K562 (cell line): ENCODE data around the gene DNAJC9. TPM values are rescaled to one million over a fixed set of nuclear protein-coding genes. Genes with fewer than 3 reads are reported as not detected.

Source experiments
- ATAC-seq: fragments of 200-7000 bp; cut with Tn5 transposase; 3 replicates; pipeline ENCODE4 v1.9.1; 2020; ENCODE audit warnings: moderate library complexity
- Bru-seq: library from RNA; stranded (reverse); fragments of 400-500 nt; gene quantifications from one replicate; lab custom pipeline; 2021; lab: Mats Ljungman, UMichigan
- BruChase-seq, 2 experiments: library from RNA; stranded (reverse); fragments of 400-500 nt; gene quantifications; one replicate each; lab custom pipeline; 2021; lab: Mats Ljungman, UMichigan
- BruUV-seq: library from RNA; stranded (reverse); fragments of 400-500 nt; replicated peaks from 2 replicates; lab custom pipeline; 2021; lab: Mats Ljungman, UMichigan
- CTCF ChIA-PET: fragments of 300-600 bp; formaldehyde crosslinking; extraction: SDS; loops from one replicate; lab custom pipeline; 2021; ENCODE audit warnings: low intra/inter-chr PET ratio; lab: Yijun Ruan, JAX
- POLR2A ChIA-PET: fragments of 300-600, 350-650 bp; sonication (Branson Sonifier 250); formaldehyde crosslinking; extraction: SDS; loops from one replicate; lab custom pipeline; 2021; ENCODE audit warnings: antibody characterized with exemption, inconsistent platforms; lab: Yijun Ruan, JAX
- DNase-seq, 4 experiments: peaks; one replicate each; pipeline versions ENCODE4 v3.0.0 to v3.0.0-alpha.2; 2011 to 2018; ENCODE audit warnings: low spot score in 3 of 4, mixed read lengths in 3 of 4; ENCODE audit errors: extremely low read depth in 1 of 4
- FAIRE-seq: peaks from 2 replicates; lab custom pipeline; 2011; peaks lifted over from hg19 to GRCh38; lab: Jason Lieb, UNC
- H2AFZ ChIP-seq: 2 replicates; pipeline ENCODE4 v1.6.0; 2011; ENCODE audit warnings: low read depth, low read length, control low read depth, inconsistent platforms
- H3K27ac ChIP-seq: fragments of 200-600 bp; 3 replicates; pipeline ENCODE4 v1.8.0; 2011; ENCODE audit warnings: low read depth, mild to moderate bottlenecking, control low read depth, inconsistent platforms, low read length, moderate library complexity, mixed read lengths; ENCODE audit errors: extremely low read depth
- H3K27me3 ChIP-seq, 2 experiments: fragments of 300-600 bp in 1 of 2; 2 replicates in 1 of 2; 3 replicates in 1 of 2; pipeline versions ENCODE4 v1.6.0 to v1.8.0; 2011; ENCODE audit warnings: inconsistent platforms in 2 of 2, low read length in 2 of 2, mild to moderate bottlenecking in 1 of 2, mixed read lengths in 1 of 2, moderate library complexity in 1 of 2; ENCODE audit not compliant: control insufficient read depth in 2 of 2, insufficient read depth in 2 of 2
- H3K36me3 ChIP-seq: fragments of 300-600 bp; 3 replicates; pipeline ENCODE4 v1.8.0; 2011; ENCODE audit warnings: mild to moderate bottlenecking, low read length, inconsistent platforms; ENCODE audit not compliant: control insufficient read depth, insufficient read depth
- H3K4me1 ChIP-seq, 2 experiments: fragments of 200-600 bp in 1 of 2; replicated peaks in 1 of 2; 2 replicates in 1 of 2; 3 replicates in 1 of 2; pipeline versions ENCODE4 v1.5.1 to v1.8.0; 2011; ENCODE audit warnings: inconsistent platforms in 2 of 2, low read length in 2 of 2, mild to moderate bottlenecking in 1 of 2, mixed read lengths in 1 of 2, moderate library complexity in 1 of 2; ENCODE audit not compliant: control insufficient read depth in 2 of 2, insufficient read depth in 2 of 2
- H3K4me2 ChIP-seq: 2 replicates; pipeline ENCODE4 v1.6.1; 2011; ENCODE audit warnings: low read length, control low read depth, inconsistent platforms, mixed read lengths; ENCODE audit not compliant: insufficient read depth
- H3K4me3 ChIP-seq: fragments of 200-600 bp; sonication (generic), shearing (Covaris generic); 2 replicates; pipeline ENCODE4 v1.5.1; 2016; ENCODE audit warnings: control low read depth, inconsistent platforms
- H3K79me2 ChIP-seq: fragments of 200-600 bp; 3 replicates; pipeline ENCODE4 v1.8.0; 2011; ENCODE audit warnings: low read length, inconsistent platforms; ENCODE audit not compliant: control insufficient read depth, insufficient read depth
- H3K9ac ChIP-seq, 2 experiments: 2 replicates each; pipeline versions ENCODE4 v1.6.0 to v1.6.1; 2011; ENCODE audit warnings: low read depth in 2 of 2, low read length in 2 of 2, control low read depth in 1 of 2, inconsistent platforms in 1 of 2, mild to moderate bottlenecking in 1 of 2, mixed read lengths in 1 of 2; ENCODE audit not compliant: insufficient read depth in 1 of 2
- H3K9me1 ChIP-seq: one replicate; pipeline ENCODE4 v1.6.0; 2011; ENCODE audit warnings: inconsistent platforms, mild to moderate bottlenecking, low read length, moderate library complexity; ENCODE audit not compliant: control insufficient read depth, insufficient read depth
- H3K9me3 ChIP-seq: replicated peaks from 2 replicates; pipeline ENCODE4 v1.5.1; 2011; ENCODE audit warnings: low read depth, low read length, inconsistent platforms; ENCODE audit not compliant: control insufficient read depth, insufficient read depth
- H4K20me1 ChIP-seq: replicated peaks from 2 replicates; pipeline ENCODE4 v1.6.1; 2011; ENCODE audit warnings: low read length, inconsistent platforms, mixed read lengths; ENCODE audit not compliant: control insufficient read depth, insufficient read depth
- ELF2 ChIP-seq: fragments of 250-450 bp; sonication (Bioruptor Pico); IDR thresholded peaks from 2 replicates; pipeline ENCODE4 v1.5.0; 2021; ENCODE audit warnings: mild to moderate bottlenecking
- PTTG1 ChIP-seq: fragments of 450-650 bp; IDR thresholded peaks from 2 replicates; pipeline ENCODE4 v1.6.1; 2016; ENCODE audit warnings: low read depth, mild to moderate bottlenecking, missing genetic modification characterization, missing compliant biosample characterization
- WGBS: fragments of 100-300 bp; shearing (Covaris generic); methylation state at CpG from one replicate; pipeline ENCODE4 v1.1.6; 2016; ENCODE audit warnings: low coverage, mixed read lengths; ENCODE audit not compliant: insufficient coverage; ENCODE audit errors: missing lambda C conversion rate; 5-methylcytosine and 5-hydroxymethylcytosine counted together
- in situ Hi-C: fragments of 300-500 bp; cut with MboI; formaldehyde crosslinking; loops from 4 replicates; pipeline ENCODE4 v1.15.0; 2018; ENCODE audit warnings: inconsistent platforms, mixed read lengths
- intact Hi-C: fragments of 100-400 bp; cut with micrococcal nuclease; formaldehyde crosslinking; loops from 2 replicates; pipeline ENCODE4 v1.14.2; 2022
- long read RNA-seq, 3 experiments: library from polyadenylated mRNA in 2 of 3; library from RNA in 1 of 3; unstranded in 2 of 3; stranded (forward) in 1 of 3; transcript quantifications; one replicate each; pipeline ENCODE4 v2.0.0, GENCODE V29; 2019 to 2022
- polyA minus RNA-seq, 3 experiments: library from RNA; depleted of rRNA, polyadenylated mRNA; stranded (reverse); fragments of >200 nt; gene quantifications; 2 replicates each; pipeline ENCODE4 v1.2.3, GENCODE V29; 2011
- polyA plus RNA-seq, 8 experiments: library from polyadenylated mRNA; depleted of rRNA in 4 of 8; stranded (reverse) in 5 of 8; unstranded in 3 of 8; fragments of >200 nt; fragmentation: Nextera tagmentation in 2 of 8; fragmentation: Illumina TruSeq in 1 of 8; extraction: Ambion mirVana in 2 of 8; extraction: Trizol in 1 of 8; gene quantifications; 2 replicates each; pipeline versions ENCODE4 v1.2.1 to v1.2.3, GENCODE V29; 2011 to 2014; ENCODE audit warnings: inconsistent platforms in 1 of 8, missing spikeins in 1 of 8
- total RNA-seq, 7 experiments: library from RNA; depleted of rRNA in 6 of 7; stranded (reverse); fragments of >200 nt in 6 of 7; fragmentation: Illumina TruSeq in 2 of 7; extraction: Trizol in 2 of 7; gene quantifications; 2 replicates each; pipeline versions ENCODE4 v1.2.1 to v1.2.3, GENCODE V29; 2011 to 2021; ENCODE audit warnings: low replicate concordance in 1 of 7
- TF ChIP-seq, protein P1 (sequence below), 2 experiments: fragments of 450-650 bp; formaldehyde crosslinking in 1 of 2; IDR thresholded peaks; 2 replicates each; pipeline versions ENCODE4 v1.4.0 to v1.6.1; 2014 to 2020; ENCODE audit warnings: mild to moderate bottlenecking in 2 of 2, borderline replicate concordance in 1 of 2, low read depth in 1 of 2

DNAJC9 gene, protein sequence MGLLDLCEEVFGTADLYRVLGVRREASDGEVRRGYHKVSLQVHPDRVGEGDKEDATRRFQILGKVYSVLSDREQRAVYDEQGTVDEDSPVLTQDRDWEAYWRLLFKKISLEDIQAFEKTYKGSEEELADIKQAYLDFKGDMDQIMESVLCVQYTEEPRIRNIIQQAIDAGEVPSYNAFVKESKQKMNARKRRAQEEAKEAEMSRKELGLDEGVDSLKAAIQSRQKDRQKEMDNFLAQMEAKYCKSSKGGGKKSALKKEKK
- total RNA-seq (2011; cell fraction: chromatin; rRNA removed; ENCODE audit: low replicate concordance) = 90.4 and 196 TPM in 2 replicates
- total RNA-seq (2011; cell fraction: nucleolus; rRNA removed) = 60.9 and 74.1 TPM in 2 replicates
- 110 and 179 TPM in 2 replicates for total RNA-seq (2011; cell fraction: nucleoplasm; rRNA removed)
- total RNA-seq (2014; rRNA removed) (118 and 132 TPM in 2 replicates), total RNA-seq (2014; rRNA removed; fragmentation: Illumina TruSeq; extraction: Trizol) (133 and 149 TPM in 2 replicates), total RNA-seq (2015; rRNA removed; fragmentation: Illumina TruSeq; extraction: Trizol) (119 and 124 TPM in 2 replicates), total RNA-seq (2021) (97.6 and 101 TPM in 2 replicates), polyA plus RNA-seq (2011; rRNA removed) (75.0 and 97.8 TPM in 2 replicates), polyA plus RNA-seq (2014; fragmentation: Illumina TruSeq; extraction: Trizol) (100 and 102 TPM in 2 replicates), polyA plus RNA-seq (2014; fragmentation: Nextera tagmentation; extraction: Ambion mirVana) (10 to 100 TPM; 66.7 to 80.2 TPM), polyA plus RNA-seq (2014; rRNA removed) (111 and 121 TPM in 2 replicates), polyA minus RNA-seq (2011; rRNA and poly(A)+ RNA removed) (117 and 124 TPM in 2 replicates), Bru-seq, nascent RNA (percentile 99 among the genes with signal in this experiment), BruChase-seq, experiment 1, labeled RNA remaining after a 2-hour chase (percentile 98 among the genes with signal in this experiment), BruChase-seq, experiment 2, labeled RNA remaining after a 6-hour chase (percentile 99 among the genes with signal in this experiment)
- 57.3 and 71.3 TPM in 2 replicates for polyA plus RNA-seq (2011; cell fraction: cytosol; rRNA removed)
- 62.5 and 90.3 TPM in 2 replicates for polyA plus RNA-seq (2011; cell fraction: nucleus; rRNA removed)
- 82.0 and 87.8 TPM in 2 replicates for polyA plus RNA-seq (2012)
- 26.0 and 39.6 TPM in 2 replicates for polyA minus RNA-seq (2011; cell fraction: cytosol; rRNA and poly(A)+ RNA removed)
- polyA minus RNA-seq (2011; cell fraction: nucleus; rRNA and poly(A)+ RNA removed) = 49.4 and 90.7 TPM in 2 replicates
- long read RNA-seq, experiment 1, transcript DNAJC9-201 (5 exons, 3,032 nt) = major isoform, 446 of 682 reads
- long read RNA-seq, experiment 1, partial matches to known transcripts = 143 of 682 reads
- long read RNA-seq, experiment 1, other reads (novel, unspliced or antisense) = 93 of 682 reads
- long read RNA-seq, experiment 2, transcript DNAJC9-201 (5 exons, 3,032 nt) = major isoform, 133 of 285 reads
- long read RNA-seq, experiment 2, partial matches to known transcripts = 97 of 285 reads
- long read RNA-seq, experiment 2, other reads (novel, unspliced or antisense) = 55 of 285 reads
- long read RNA-seq, experiment 3, transcript DNAJC9-201 (5 exons, 3,032 nt) = major isoform, 297 of 411 reads
- long read RNA-seq, experiment 3, partial matches to known transcripts = 83 of 411 reads
- long read RNA-seq, experiment 3, other reads (novel, unspliced or antisense) = 31 of 411 reads

DNA sequence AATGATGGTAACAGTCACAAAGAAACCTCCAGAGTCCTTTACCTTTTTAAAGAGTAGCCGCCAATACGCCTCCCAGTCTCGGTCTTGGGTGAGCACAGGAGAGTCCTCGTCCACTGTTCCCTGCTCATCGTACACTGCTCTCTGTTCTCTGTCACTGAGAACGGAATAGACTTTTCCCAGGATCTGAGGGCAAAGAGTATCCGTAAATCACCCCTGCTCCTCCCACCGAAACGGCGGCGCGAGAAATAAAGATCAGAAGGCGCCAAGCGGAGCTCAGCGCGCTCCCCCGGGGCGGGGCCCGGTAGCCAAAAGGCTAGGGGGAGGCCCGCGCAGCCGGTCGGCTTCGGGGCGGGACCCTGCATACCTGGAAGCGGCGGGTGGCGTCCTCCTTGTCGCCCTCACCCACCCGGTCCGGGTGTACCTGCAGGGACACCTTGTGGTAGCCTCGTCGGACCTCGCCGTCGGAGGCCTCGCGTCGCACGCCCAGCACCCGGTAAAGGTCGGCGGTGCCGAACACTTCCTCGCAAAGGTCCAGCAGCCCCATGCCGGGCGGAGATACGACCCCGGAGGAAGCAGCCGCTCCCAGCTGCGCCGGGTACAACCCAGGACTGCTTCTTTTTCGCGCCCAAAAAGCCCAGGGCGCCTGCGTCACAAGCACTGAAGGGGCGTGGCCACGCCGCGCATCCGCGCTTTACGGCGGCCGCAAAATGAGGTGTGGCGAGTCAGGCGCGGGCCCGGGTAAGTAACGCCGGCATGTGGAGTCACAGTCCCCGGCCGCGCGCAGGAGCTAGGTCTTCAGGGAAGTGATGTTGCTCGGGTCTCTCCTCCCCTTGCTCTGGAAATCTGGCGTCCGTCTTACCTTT lies at the start of gene DNAJC9:
TSS of gene DNAJC9 (minus strand) at position 610 of the 863 bp plus-strand sequence. CDS start at position 544, 66 bp downstream.
- in situ Hi-C loops = no loop called here
- DNase-seq (peak; percentile 93 to 99 (median 94)), ATAC-seq (peak; percentile 87), FAIRE-seq (peak; percentile 89)
- Histone ChIP-seq H3K9me3 (no peaks in the 10 kb centered on the region), H3K36me3 (peaks cover 71% of the 10 kb centered on the region), H4K20me1 (0 out of 2 replicates have a peak, but pooled peaks cover 5% of the 10 kb centered on the region), H3K4me2 (peak within 1 kb of the TSS; percentile 91), H2AFZ (peak within 1 kb of the TSS; percentile 91), H3K79me2 (peaks cover 88% of the 10 kb centered on the region), H3K27me3 (no peaks in the 10 kb centered on the region), H3K27ac (peak within 1 kb of the TSS; percentile 95), H3K9ac (peak within 1 kb of the TSS; percentile 94 to 95), H3K4me3 (peak within 1 kb of the TSS; percentile 65), H3K9me1 (no peaks in the 10 kb centered on the region), H3K4me1 (peaks cover 7 to 43% of the 10 kb centered on the region in 2 experiments)
- BruUV-seq = no TSS peak
- intact Hi-C loops = loop anchor here (5.0 kb wide), 6 partner anchors 120 to 395 kb away; partner anchors contain the start of genes ANXA7, MYOZ1, P4HA1 and PPP3CB
- under 1% methylated on average over 76 of the region's 78 CpGs for WGBS
- ChIA-PET POLR2A (interaction anchor here (0.6 to 5.4 kb wide), 37 partner anchors 9 to 973 kb away, joined by 3 to 66 read pairs (median 4); partner anchors contain the start of genes ANXA7, DDIT4, P4HA1 and PPP3CB), CTCF (no interaction called here)
- TF ChIP-seq ELF2 (CRISPR knock-in tag) (no peak; the same call in 1 of the 2 replicates), PTTG1 (tag) (no peak)
- TF ChIP-seq, protein P1, sequence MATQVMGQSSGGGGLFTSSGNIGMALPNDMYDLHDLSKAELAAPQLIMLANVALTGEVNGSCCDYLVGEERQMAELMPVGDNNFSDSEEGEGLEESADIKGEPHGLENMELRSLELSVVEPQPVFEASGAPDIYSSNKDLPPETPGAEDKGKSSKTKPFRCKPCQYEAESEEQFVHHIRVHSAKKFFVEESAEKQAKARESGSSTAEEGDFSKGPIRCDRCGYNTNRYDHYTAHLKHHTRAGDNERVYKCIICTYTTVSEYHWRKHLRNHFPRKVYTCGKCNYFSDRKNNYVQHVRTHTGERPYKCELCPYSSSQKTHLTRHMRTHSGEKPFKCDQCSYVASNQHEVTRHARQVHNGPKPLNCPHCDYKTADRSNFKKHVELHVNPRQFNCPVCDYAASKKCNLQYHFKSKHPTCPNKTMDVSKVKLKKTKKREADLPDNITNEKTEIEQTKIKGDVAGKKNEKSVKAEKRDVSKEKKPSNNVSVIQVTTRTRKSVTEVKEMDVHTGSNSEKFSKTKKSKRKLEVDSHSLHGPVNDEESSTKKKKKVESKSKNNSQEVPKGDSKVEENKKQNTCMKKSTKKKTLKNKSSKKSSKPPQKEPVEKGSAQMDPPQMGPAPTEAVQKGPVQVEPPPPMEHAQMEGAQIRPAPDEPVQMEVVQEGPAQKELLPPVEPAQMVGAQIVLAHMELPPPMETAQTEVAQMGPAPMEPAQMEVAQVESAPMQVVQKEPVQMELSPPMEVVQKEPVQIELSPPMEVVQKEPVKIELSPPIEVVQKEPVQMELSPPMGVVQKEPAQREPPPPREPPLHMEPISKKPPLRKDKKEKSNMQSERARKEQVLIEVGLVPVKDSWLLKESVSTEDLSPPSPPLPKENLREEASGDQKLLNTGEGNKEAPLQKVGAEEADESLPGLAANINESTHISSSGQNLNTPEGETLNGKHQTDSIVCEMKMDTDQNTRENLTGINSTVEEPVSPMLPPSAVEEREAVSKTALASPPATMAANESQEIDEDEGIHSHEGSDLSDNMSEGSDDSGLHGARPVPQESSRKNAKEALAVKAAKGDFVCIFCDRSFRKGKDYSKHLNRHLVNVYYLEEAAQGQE (IDR thresholded peaks at IDR 0.05; ENCODE audit: borderline replicate concordance) = no peak; the same call in 1 of the 2 replicates
- TF ChIP-seq, protein P1 (CRISPR knock-in tag; IDR thresholded peaks at IDR 0.05; ENCODE audit: low read depth) = peak; percentile 91
